Duodenal mucosa (tissue), 2 donors: ENCODE measurements around the gene AP3S1.
A peak's percentile ranks its signal among the peaks of the same experiment; 100 is the strongest.

Experiments used
- H3K27ac ChIP-seq: one replicate; pipeline ENCODE4 v1.7.0; 2013; ENCODE audit warnings: low read depth, low read length
- H3K27me3 ChIP-seq, 2 donors: one replicate each; pipeline ENCODE4 v1.7.0; 2013; ENCODE audit warnings: low read length in 2 of 2, control low read depth in 1 of 2; ENCODE audit not compliant: insufficient read depth in 2 of 2, control insufficient read depth in 1 of 2
- H3K36me3 ChIP-seq, 2 donors: one replicate each; pipeline ENCODE4 v1.7.0; 2013; ENCODE audit warnings: low read length in 2 of 2, control low read depth in 1 of 2; ENCODE audit not compliant: insufficient read depth in 2 of 2, control insufficient read depth in 1 of 2
- H3K4me1 ChIP-seq, 2 donors: one replicate each; pipeline ENCODE4 v1.7.0; 2013; ENCODE audit warnings: low read length in 2 of 2, control low read depth in 1 of 2; ENCODE audit not compliant: insufficient read depth in 2 of 2, control insufficient read depth in 1 of 2
- H3K4me3 ChIP-seq, 2 donors: one replicate each; pipeline ENCODE4 v1.7.0; 2013; ENCODE audit warnings: low read length in 2 of 2, low read depth in 1 of 2
- H3K9ac ChIP-seq, 2 donors: one replicate each; pipeline ENCODE4 v1.7.0; 2013; ENCODE audit warnings: low read length in 2 of 2, low read depth in 1 of 2
- H3K9me3 ChIP-seq, 2 donors: one replicate each; pipeline ENCODE4 v1.7.0; 2013; ENCODE audit warnings: low read length in 2 of 2, control low read depth in 1 of 2; ENCODE audit not compliant: control insufficient read depth in 1 of 2

Gene AP3S1

DNA sequence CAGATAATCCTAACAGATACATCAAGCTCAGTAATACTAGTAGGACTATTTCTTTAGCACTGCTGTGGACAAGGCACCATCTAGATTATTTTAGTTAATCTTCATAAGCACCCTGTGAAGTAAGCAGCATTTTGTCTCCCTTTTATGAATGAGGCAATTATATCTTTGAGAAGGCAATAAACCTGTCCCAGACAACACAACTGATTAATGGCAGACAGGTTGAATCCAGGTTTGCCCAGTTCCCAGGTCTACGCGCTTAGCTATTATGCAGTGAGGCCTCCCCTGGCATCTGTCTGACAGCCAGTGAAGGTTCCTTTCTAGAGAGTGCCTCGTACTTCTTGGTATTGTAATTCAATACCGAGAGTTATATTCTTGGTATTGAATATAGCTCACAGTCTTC, 110.9 kb downstream of the AP3S1 start:
- no peak overlapping the region for H3K27ac ChIP-seq
- peaks cover 3 to 4% of the 10 kb centered on the region in 2 donors for H3K27me3 ChIP-seq
- no peak overlapping the region for H3K9ac ChIP-seq
- H3K4me1 ChIP-seq = no peaks in the 10 kb centered on the region
- H3K4me3 ChIP-seq = no peak overlapping the region
- H3K9me3 ChIP-seq = no peaks in the 10 kb centered on the region
- no peaks in the 10 kb centered on the region for H3K36me3 ChIP-seq

DNA sequence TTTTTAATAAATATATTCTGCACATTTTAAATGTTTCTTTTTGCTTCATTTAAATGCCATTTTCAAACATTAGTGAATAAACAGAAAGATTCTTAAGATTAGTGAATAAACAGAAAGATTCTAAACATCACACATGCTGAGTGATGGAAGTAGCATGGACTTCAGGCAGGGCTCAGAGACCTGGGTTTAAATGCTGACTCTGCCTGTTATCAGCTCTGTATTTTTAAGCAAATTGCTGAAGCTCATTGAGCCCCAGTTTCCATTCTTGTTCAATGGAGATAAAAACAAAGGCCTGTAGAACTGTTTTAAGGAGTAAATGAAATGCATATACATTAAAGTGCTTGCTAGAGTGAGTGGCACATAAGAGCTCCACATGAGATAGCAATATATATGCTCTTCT, 112.4 kb downstream of the AP3S1 start:
- peaks cover 5 to 6% of the 10 kb centered on the region in 2 donors for H3K27me3 ChIP-seq
- H3K9ac ChIP-seq = no peak overlapping the region
- H3K9me3 ChIP-seq = no peaks in the 10 kb centered on the region
- H3K4me1 ChIP-seq = no peaks in the 10 kb centered on the region
- no peaks in the 10 kb centered on the region for H3K36me3 ChIP-seq
- H3K27ac ChIP-seq = no peak overlapping the region
- no peak overlapping the region for H3K4me3 ChIP-seq

DNA sequence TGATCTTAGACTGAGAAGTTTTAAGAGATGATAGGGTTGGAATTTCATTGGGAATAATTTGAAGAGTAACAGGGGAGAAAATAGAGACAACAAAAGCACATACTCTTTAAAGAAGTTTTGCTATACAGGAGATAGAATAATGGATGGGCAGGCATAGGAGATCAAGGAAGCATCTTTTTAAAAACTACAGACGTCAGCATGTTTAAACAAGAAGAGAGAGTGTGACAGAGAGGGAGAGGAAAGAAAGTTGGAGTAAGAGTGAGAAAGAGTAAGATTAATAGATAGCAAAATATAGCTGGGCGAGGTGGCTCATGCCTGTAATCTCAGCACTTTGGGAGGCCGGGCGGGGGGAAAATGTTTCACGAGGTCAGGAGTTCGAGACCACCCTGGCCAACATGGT, 115.2 kb downstream of the AP3S1 start:
- Histone ChIP-seq H3K36me3 (no peaks in the 10 kb centered on the region), H3K4me3 (no peak overlapping the region), H3K4me1 (peaks cover 3 to 5% of the 10 kb centered on the region in 2 donors), H3K27ac (no peak overlapping the region), H3K9me3 (no peaks in the 10 kb centered on the region), H3K9ac (no peak overlapping the region), H3K27me3 (peaks cover 22 to 28% of the 10 kb centered on the region in 2 donors)

DNA sequence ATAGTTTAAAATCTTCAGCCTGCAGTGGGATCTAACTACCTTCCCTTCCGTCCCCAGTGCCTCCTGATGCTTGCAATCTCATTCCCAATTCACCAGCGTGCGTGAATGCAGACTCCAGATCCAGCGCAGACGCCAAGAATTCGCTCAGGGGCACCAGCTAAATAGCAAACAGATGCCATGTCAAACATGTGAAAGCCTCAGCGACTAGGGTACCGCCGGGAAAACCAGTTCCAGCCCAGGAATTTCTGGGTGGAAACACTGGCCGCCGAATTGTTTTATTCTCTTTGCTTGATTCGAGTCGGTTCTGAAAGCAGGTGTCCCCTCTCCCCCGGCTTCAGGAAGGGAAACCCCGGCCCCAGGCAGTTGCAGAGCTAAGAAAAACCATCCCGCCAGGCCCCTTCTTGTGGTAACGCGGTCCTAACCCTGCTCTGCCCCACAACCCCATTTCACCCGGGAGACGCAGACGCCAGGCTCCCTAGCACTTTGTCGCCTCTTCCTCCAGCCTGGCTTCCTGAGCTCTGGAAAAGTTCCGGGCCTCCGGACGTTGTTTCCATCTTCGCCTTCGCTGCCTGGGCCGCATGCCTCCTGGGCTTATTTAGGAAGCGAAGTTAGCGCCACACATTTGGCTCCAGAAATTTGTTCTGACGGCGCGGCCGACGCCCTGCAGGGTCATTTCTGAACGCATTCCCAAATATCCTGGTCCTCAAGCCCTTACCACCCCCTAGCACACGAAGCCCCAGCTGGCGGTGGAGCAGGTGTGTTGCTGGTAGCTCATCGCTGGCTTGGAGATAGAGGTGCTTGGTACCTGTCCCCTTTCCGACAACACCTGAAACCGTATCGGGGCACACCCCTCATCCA, 119.9 kb downstream of the AP3S1 start:
- Histone ChIP-seq H3K36me3 (no peaks in the 10 kb centered on the region), H3K27ac (no peak overlapping the region), H3K4me1 (peaks cover 5 to 9% of the 10 kb centered on the region in 2 donors), H3K4me3 (peak overlapping the region in 1 of 2 donors; percentile 24), H3K27me3 (peaks cover 36 to 65% of the 10 kb centered on the region in 2 donors), H3K9ac (no peak overlapping the region), H3K9me3 (no peaks in the 10 kb centered on the region)

DNA sequence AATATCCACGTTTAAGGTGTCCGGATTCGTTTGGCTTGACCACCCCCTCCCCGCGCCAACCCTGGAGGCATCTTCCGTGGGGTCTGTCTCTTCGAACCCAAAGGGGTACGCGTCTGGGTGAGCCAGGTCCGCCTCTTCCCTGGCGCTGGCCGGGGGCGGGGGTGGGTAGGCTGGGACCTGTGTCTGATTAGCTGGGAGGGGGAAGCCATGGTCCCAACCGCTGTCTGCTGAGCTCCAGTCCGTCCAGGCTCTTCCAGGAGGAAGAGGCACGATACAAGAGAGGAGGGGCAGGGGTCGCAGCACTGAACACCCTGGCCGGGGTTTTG, 120.5 kb downstream of the AP3S1 start, which contains the start of gene LVRN:
TSS of gene LVRN (plus strand) at position 237 of the 326 bp plus-strand sequence. CDS start 143 bp downstream, outside the sequence.
- Histone ChIP-seq H3K27me3 (peaks cover 36 to 65% of the 10 kb centered on the region in 2 donors), H3K9ac (no peak within 1 kb of the TSS), H3K36me3 (no peaks in the 10 kb centered on the region), H3K4me3 (peak within 1 kb of the TSS; percentile 47 to 54), H3K4me1 (peaks cover 5 to 9% of the 10 kb centered on the region in 2 donors), H3K27ac (no peak within 1 kb of the TSS), H3K9me3 (no peaks in the 10 kb centered on the region)

DNA sequence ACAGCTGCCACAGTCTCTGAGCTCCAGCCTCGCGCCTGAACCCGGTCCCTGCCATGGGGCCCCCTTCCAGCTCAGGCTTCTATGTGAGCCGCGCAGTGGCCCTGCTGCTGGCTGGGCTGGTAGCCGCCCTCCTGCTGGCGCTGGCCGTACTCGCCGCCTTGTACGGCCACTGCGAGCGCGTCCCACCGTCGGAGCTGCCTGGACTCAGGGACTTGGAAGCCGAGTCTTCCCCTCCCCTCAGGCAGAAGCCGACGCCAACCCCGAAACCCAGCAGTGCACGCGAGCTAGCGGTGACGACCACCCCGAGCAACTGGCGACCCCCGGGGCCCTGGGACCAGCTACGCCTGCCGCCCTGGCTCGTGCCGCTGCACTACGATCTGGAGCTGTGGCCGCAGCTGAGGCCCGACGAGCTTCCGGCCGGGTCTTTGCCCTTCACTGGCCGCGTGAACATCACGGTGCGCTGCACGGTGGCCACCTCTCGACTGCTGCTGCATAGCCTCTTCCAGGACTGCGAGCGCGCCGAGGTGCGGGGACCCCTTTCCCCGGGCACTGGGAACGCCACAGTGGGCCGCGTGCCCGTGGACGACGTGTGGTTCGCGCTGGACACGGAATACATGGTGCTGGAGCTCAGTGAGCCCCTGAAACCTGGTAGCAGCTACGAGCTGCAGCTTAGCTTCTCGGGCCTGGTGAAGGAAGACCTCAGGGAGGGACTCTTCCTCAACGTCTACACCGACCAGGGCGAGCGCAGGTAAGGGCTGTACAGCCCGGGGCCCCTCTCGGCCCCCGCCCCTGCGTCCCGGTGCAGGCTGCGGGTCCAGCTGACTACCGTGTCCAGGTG, 121.0 kb downstream of the AP3S1 start:
- Histone ChIP-seq H3K9me3 (no peaks in the 10 kb centered on the region), H3K4me1 (peaks cover 5 to 9% of the 10 kb centered on the region in 2 donors), H3K27me3 (peaks cover 36 to 62% of the 10 kb centered on the region in 2 donors), H3K36me3 (no peaks in the 10 kb centered on the region), H3K9ac (no peak overlapping the region), H3K4me3 (peak overlapping the region; percentile 47 to 54), H3K27ac (no peak overlapping the region)

DNA sequence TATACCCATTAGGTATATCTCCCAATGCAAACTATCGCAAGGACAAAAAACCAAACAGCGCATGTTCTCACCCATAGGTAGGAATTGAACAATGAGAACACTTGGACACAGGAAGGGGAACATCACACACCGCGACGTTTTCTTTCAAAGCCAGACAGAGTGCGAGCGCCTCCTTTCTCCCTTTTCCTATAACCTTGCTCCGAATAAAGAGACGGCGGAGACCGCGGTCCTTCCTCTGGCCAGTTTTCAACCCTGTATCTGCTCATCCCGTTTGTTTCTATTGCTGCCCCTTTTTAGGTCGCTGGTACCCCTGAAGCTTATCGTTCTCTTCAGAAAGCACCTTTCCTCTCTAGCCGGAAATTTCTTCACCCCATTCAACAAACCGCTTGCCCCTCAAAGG, 121.8 kb downstream of the AP3S1 start:
- no peaks in the 10 kb centered on the region for H3K9me3 ChIP-seq
- peaks cover 34 to 59% of the 10 kb centered on the region in 2 donors for H3K27me3 ChIP-seq
- no peaks in the 10 kb centered on the region for H3K36me3 ChIP-seq
- no peak overlapping the region for H3K4me3 ChIP-seq
- peaks cover 5 to 9% of the 10 kb centered on the region in 2 donors for H3K4me1 ChIP-seq
- no peak overlapping the region for H3K27ac ChIP-seq
- H3K9ac ChIP-seq = no peak overlapping the region
